HEK293T (cell line): ENCODE measurements around the gene BTN1A1.

Experiments
- ARNT ChIP-seq: fragments of 450-650 bp; IDR thresholded peaks from 2 replicates; pipeline ENCODE4 v1.6.1; 2017; ENCODE audit warnings: mild to moderate bottlenecking
- FOXM1 ChIP-seq: fragments of 450-650 bp; IDR thresholded peaks from 2 replicates; pipeline ENCODE4 v1.6.1; 2017; ENCODE audit warnings: mild to moderate bottlenecking, borderline replicate concordance
- SP1 ChIP-seq: fragments of 450-650 bp; IDR thresholded peaks from 2 replicates; pipeline ENCODE4 v1.6.1; 2017
- SUZ12 ChIP-seq: fragments of 450-650 bp; IDR thresholded peaks from 2 replicates; pipeline ENCODE4 v1.6.1; 2016; ENCODE audit warnings: mild to moderate bottlenecking
- TARDBP ChIP-seq: fragments of 450-650 bp; IDR thresholded peaks from 2 replicates; pipeline ENCODE4 v1.6.1; 2016

DNA sequence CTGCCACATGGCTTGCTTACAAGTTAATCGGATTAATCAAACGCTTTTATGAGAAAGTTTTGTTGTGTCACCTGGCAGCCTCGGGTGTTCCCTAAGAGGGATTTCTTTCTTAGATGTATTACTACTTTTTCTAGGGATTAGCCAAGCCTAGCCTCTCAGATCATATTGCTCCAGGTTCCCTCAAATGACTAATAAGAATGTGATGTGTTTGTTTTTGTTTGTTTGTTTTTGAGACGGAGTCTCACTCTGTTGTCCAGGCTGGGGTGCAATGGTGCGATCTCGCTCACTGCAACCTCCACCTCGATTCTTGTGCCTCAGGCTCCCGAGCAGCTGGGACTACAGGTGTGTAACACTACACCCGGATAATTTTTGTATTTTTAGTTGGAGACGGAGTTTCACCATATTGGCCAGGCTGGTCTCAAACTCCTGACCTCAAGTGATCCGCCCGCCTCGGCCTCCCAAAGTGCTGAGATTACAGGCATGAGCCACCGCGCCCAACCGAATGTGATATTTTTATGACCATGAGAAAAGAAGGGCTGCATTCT lies 39.0 kb downstream of the BTN1A1 start:
- TF ChIP-seq SUZ12 = no peak
- no peak for TF ChIP-seq ARNT
- TF ChIP-seq FOXM1 = no peak
- no peak for TF ChIP-seq SP1
- TF ChIP-seq TARDBP = no peak
